IMR-90 (cell line): ENCODE data around the gene PRR22. TPM values are rescaled to one million over a fixed set of nuclear protein-coding genes. Genes with fewer than 3 reads are reported as not detected.

ENCODE experiments used
- ATAC-seq: fragments of 200-7000 bp; cut with Tn5 transposase; 2 replicates; pipeline ENCODE4 v1.9.1; 2020; ENCODE audit warnings: low read depth, mild to moderate bottlenecking, moderate library complexity
- BruUV-seq: library from RNA; stranded (reverse); fragments of 400-500 nt; replicated peaks from 2 replicates; lab custom pipeline; 2021; lab: Mats Ljungman, UMichigan
- CTCF ChIA-PET: fragments of 300-600 bp; formaldehyde crosslinking; extraction: SDS; loops from one replicate; lab custom pipeline; 2021; ENCODE audit warnings: antibody characterized with exemption; lab: Yijun Ruan, JAX
- POLR2A ChIA-PET: fragments of 300-600 bp; sonication (Branson Sonifier 250); formaldehyde crosslinking; loops from one replicate; lab custom pipeline; 2022; ENCODE audit warnings: antibody characterized with exemption; ENCODE audit not compliant: unreplicated experiment; lab: Charles Lee
- DNase-seq: peaks from one replicate; pipeline ENCODE4 v3.0.0; 2013
- H2AFZ ChIP-seq: replicated peaks from 2 replicates; pipeline ENCODE3; 2013; ENCODE audit warnings: low read length, mild to moderate bottlenecking; ENCODE audit not compliant: poor library complexity
- H2AK5ac ChIP-seq: 2 replicates; pipeline ENCODE4 v1.6.1; 2013; ENCODE audit warnings: low read depth, low read length, inconsistent platforms
- H2AK9ac ChIP-seq: replicated peaks from 2 replicates; pipeline ENCODE3; 2013; ENCODE audit warnings: mild to moderate bottlenecking, low read depth, low read length, moderate library complexity; ENCODE audit not compliant: poor library complexity
- H2BK120ac ChIP-seq: 2 replicates; pipeline ENCODE4 v1.6.1; 2013; ENCODE audit warnings: low read depth, low read length, inconsistent platforms
- H2BK15ac ChIP-seq: 3 replicates; pipeline ENCODE4 v1.6.1; 2013; ENCODE audit warnings: low read depth, low read length, inconsistent platforms
- H2BK20ac ChIP-seq: 2 replicates; pipeline ENCODE4 v1.6.1; 2013; ENCODE audit warnings: low read depth, mild to moderate bottlenecking, inconsistent platforms, low read length, moderate library complexity
- H2BK5ac ChIP-seq: 2 replicates; pipeline ENCODE4 v1.6.1; 2013; ENCODE audit warnings: mild to moderate bottlenecking, low read depth, low read length, inconsistent platforms; ENCODE audit not compliant: poor library complexity, severe bottlenecking
- H3K14ac ChIP-seq: replicated peaks from 2 replicates; pipeline ENCODE4 v1.6.1; 2013; ENCODE audit warnings: low read depth, low read length, inconsistent platforms
- H3K18ac ChIP-seq: 2 replicates; pipeline ENCODE4 v1.6.1; 2013; ENCODE audit warnings: low read depth, low read length, control low read depth
- H3K23ac ChIP-seq: 2 replicates; pipeline ENCODE4 v1.6.1; 2013; ENCODE audit warnings: low read depth, low read length, inconsistent platforms
- H3K27ac ChIP-seq: 2 replicates; pipeline ENCODE4 v1.5.1; 2013; ENCODE audit warnings: mild to moderate bottlenecking, control low read depth, low read length; ENCODE audit not compliant: insufficient read depth
- H3K27me3 ChIP-seq: 2 replicates; pipeline ENCODE4 v1.6.1; 2013; ENCODE audit warnings: low read length; ENCODE audit not compliant: control insufficient read depth, insufficient read depth
- H3K36me3 ChIP-seq: 2 replicates; pipeline ENCODE4 v1.6.1; 2013; ENCODE audit warnings: low read length, mixed read lengths; ENCODE audit not compliant: control insufficient read depth, insufficient read depth
- H3K4ac ChIP-seq: 2 replicates; pipeline ENCODE4 v1.6.1; 2013; ENCODE audit warnings: low read depth, low read length, inconsistent platforms
- H3K4me1 ChIP-seq: 2 replicates; pipeline ENCODE4 v1.6.1; 2013; ENCODE audit warnings: low read length, mixed read lengths; ENCODE audit not compliant: control insufficient read depth, insufficient read depth
- H3K4me2 ChIP-seq: 2 replicates; pipeline ENCODE4 v1.6.1; 2013; ENCODE audit warnings: low read depth, mild to moderate bottlenecking, control low read depth, low read length, moderate library complexity
- H3K4me3 ChIP-seq: 2 replicates; pipeline ENCODE4 v1.5.1; 2013; ENCODE audit warnings: low read depth, mild to moderate bottlenecking, control low read depth, low read length, moderate library complexity; ENCODE audit not compliant: insufficient read depth
- H3K56ac ChIP-seq: 2 replicates; pipeline ENCODE4 v1.6.1; 2013; ENCODE audit warnings: low read length, inconsistent platforms; ENCODE audit not compliant: insufficient read depth; ENCODE audit errors: extremely low read depth
- H3K79me1 ChIP-seq, 2 experiments: 2 replicates each; pipeline ENCODE4 v1.6.1; 2013; ENCODE audit warnings: low read length in 2 of 2, inconsistent platforms in 1 of 2, low read depth in 1 of 2
- H3K9ac ChIP-seq: 2 replicates; pipeline ENCODE4 v1.6.1; 2013; ENCODE audit warnings: low read depth, low read length, control low read depth
- H3K9me1 ChIP-seq: 2 replicates; pipeline ENCODE4 v1.6.1; 2013; ENCODE audit warnings: low read length, inconsistent platforms; ENCODE audit not compliant: insufficient read depth
- H3K9me3 ChIP-seq: 2 replicates; pipeline ENCODE4 v1.6.1; 2013; ENCODE audit warnings: low read length; ENCODE audit not compliant: control insufficient read depth, insufficient read depth
- H4K20me1 ChIP-seq: 2 replicates; pipeline ENCODE4 v1.6.1; 2013; ENCODE audit warnings: low read length, inconsistent platforms; ENCODE audit not compliant: insufficient read depth
- H4K5ac ChIP-seq: 2 replicates; pipeline ENCODE4 v1.6.1; 2013; ENCODE audit warnings: mild to moderate bottlenecking, low read depth, low read length, control low read depth
- H4K8ac ChIP-seq, 2 experiments: 2 replicates each; pipeline ENCODE4 v1.6.1; 2013; ENCODE audit warnings: low read depth in 2 of 2, low read length in 2 of 2, control low read depth in 1 of 2, inconsistent platforms in 1 of 2
- H4K91ac ChIP-seq: 2 replicates; pipeline ENCODE4 v1.6.1; 2013; ENCODE audit warnings: low read depth, low read length, inconsistent platforms; ENCODE audit not compliant: insufficient read depth
- BHLHE40 ChIP-seq: fragments of 150-350 bp; IDR thresholded peaks from 2 replicates; pipeline ENCODE4 v1.6.1; 2016; ENCODE audit warnings: mild to moderate bottlenecking, low read depth, low read length
- CEBPB ChIP-seq: IDR thresholded peaks from 2 replicates; pipeline ENCODE4 v1.6.1; 2012; ENCODE audit warnings: low read depth, low read length, improper control_type of control experiment
- CHD1 ChIP-seq: IDR thresholded peaks from 2 replicates; pipeline ENCODE4 v1.6.1; 2012; ENCODE audit warnings: low read depth, low read length, improper control_type of control experiment
- CTCF ChIP-seq: conservative IDR thresholded peaks from 2 replicates; pipeline ENCODE4 v1.5.1; 2012; ENCODE audit warnings: mild to moderate bottlenecking, low read depth, low read length, improper control_type of control experiment
- ELK1 ChIP-seq: fragments of 150-350 bp; IDR thresholded peaks from 2 replicates; pipeline ENCODE4 v1.6.1; 2016; ENCODE audit warnings: low read depth, mild to moderate bottlenecking, low read length, moderate library complexity, borderline replicate concordance
- FOS ChIP-seq: fragments of 150-350 bp; IDR thresholded peaks from 2 replicates; pipeline ENCODE4 v1.6.1; 2016; ENCODE audit warnings: low read depth, low read length
- MAFK ChIP-seq: IDR thresholded peaks from 2 replicates; pipeline ENCODE4 v1.6.1; 2012; ENCODE audit warnings: low read depth, low read length, improper control_type of control experiment
- MAZ ChIP-seq: IDR thresholded peaks from 2 replicates; pipeline ENCODE4 v1.6.1; 2012; ENCODE audit warnings: low read depth, mild to moderate bottlenecking, low read length, improper control_type of control experiment, moderate library complexity, borderline replicate concordance
- MXI1 ChIP-seq: IDR thresholded peaks from 2 replicates; pipeline ENCODE4 v1.6.1; 2012; ENCODE audit warnings: low read depth, mild to moderate bottlenecking, low read length, moderate library complexity, borderline replicate concordance
- NFE2L2 ChIP-seq: fragments of 150-350 bp; IDR thresholded peaks from 2 replicates; pipeline ENCODE4 v1.6.1; 2016; ENCODE audit warnings: low read depth, mild to moderate bottlenecking, low read length
- POLR2A ChIP-seq: IDR thresholded peaks from 2 replicates; pipeline ENCODE4 v1.6.1; 2012; ENCODE audit warnings: mild to moderate bottlenecking, low read depth, low read length
- RAD21 ChIP-seq: IDR thresholded peaks from 2 replicates; pipeline ENCODE4 v1.6.1; 2012; ENCODE audit warnings: low read length, improper control_type of control experiment
- RCOR1 ChIP-seq: IDR thresholded peaks from 2 replicates; pipeline ENCODE4 v1.6.1; 2012; ENCODE audit warnings: mild to moderate bottlenecking, low read length, improper control_type of control experiment; ENCODE audit not compliant: insufficient replicate concordance
- RFX5 ChIP-seq: IDR thresholded peaks from 2 replicates; pipeline ENCODE4 v1.8.0; 2012; ENCODE audit warnings: low read depth, mild to moderate bottlenecking, low read length, moderate library complexity
- SMC3 ChIP-seq: fragments of 150-350 bp; IDR thresholded peaks from 2 replicates; pipeline ENCODE4 v1.6.1; 2016; ENCODE audit warnings: low read depth, mild to moderate bottlenecking, antibody characterized with exemption, low read length, moderate library complexity
- USF2 ChIP-seq: fragments of 150-350 bp; IDR thresholded peaks from 2 replicates; pipeline ENCODE4 v1.6.1; 2017; ENCODE audit warnings: mild to moderate bottlenecking, antibody characterized with exemption, low read length, low read depth
- WGBS, 2 experiments: methylation state at CpG; one replicate each; pipeline versions ENCODE4 v1.1.5 to v1.1.7; 2013; ENCODE audit warnings: missing lambda C conversion rate in 2 of 2; ENCODE audit not compliant: insufficient read length in 1 of 2; ENCODE audit errors: extremely low coverage in 2 of 2; 5-methylcytosine and 5-hydroxymethylcytosine counted together
- dilution Hi-C: fragments of 300-500 bp; cut with HindIII; formaldehyde crosslinking; loops from one replicate; pipeline ENCODE4 v1.14.3; 2018; ENCODE audit warnings: low sequenced_read_pairs; ENCODE audit not compliant: unreplicated experiment
- in situ Hi-C: fragments of 300-500 bp; cut with MboI; formaldehyde crosslinking; loops from 3 replicates; pipeline ENCODE4 v1.14.3; 2019; ENCODE audit warnings: low sequenced_read_pairs, inconsistent platforms, mixed read lengths
- intact Hi-C: fragments of 100-400 bp; cut with micrococcal nuclease; formaldehyde crosslinking; loops from 2 replicates; pipeline ENCODE4 v1.10.0; 2022
- polyA plus RNA-seq, 3 experiments: library from polyadenylated mRNA; depleted of rRNA; stranded (reverse); fragments of >200 nt; gene quantifications; 2 replicates each; pipeline ENCODE4 v1.2.3, GENCODE V29; 2012; ENCODE audit warnings: low replicate concordance in 1 of 3
- total RNA-seq: library from RNA; depleted of rRNA; stranded (reverse); fragments of >200 nt; gene quantifications from 2 replicates; pipeline ENCODE4 v1.2.3, GENCODE V29; 2012

Gene PRR22
- total and polyA plus RNA-seq, 2 of the 4 experiments (the other 2 are of a cell fraction), result 0.92 TPM; not detected in 1

- no peak overlapping the region for H2BK15ac ChIP-seq
- TF ChIP-seq ELK1 (no peak), CHD1 (no peak), RFX5 (no peak), CEBPB (no peak), RAD21 (no peak), USF2 (peak; percentile 11; the same call in 1 of the 2 replicates), POLR2A (no peak), MXI1 (no peak), NFE2L2 (no peak), RCOR1 (no peak), MAFK (no peak), FOS (no peak), BHLHE40 (peak; percentile 64), MAZ (no peak), SMC3 (no peak), CTCF (no peak)
- no peak overlapping the region for H2BK5ac ChIP-seq
- no peaks in the 10 kb centered on the region for H3K27me3 ChIP-seq
- no peaks in the 10 kb centered on the region for H3K9me3 ChIP-seq
- H2AFZ ChIP-seq, result no peak overlapping the region
- H3K79me1 ChIP-seq, result no peaks in the 10 kb centered on the region
- H3K14ac ChIP-seq, result no peak overlapping the region
- no peak overlapping the region for H2AK5ac ChIP-seq
- H2BK20ac ChIP-seq, result no peak overlapping the region
- ChIA-PET CTCF (no interaction called here), POLR2A (no interaction called here)
- no peaks in the 10 kb centered on the region for H4K20me1 ChIP-seq
- no peak overlapping the region for H4K5ac ChIP-seq
- H3K36me3 ChIP-seq, result no peaks in the 10 kb centered on the region
- no peak overlapping the region for H3K4me3 ChIP-seq
- no peaks in the 10 kb centered on the region for H3K9me1 ChIP-seq
- intact Hi-C loops, result no loop called here
- no peak overlapping the region for H3K9ac ChIP-seq
- DNase-seq, result peak; percentile 51
- H3K4ac ChIP-seq, result no peak overlapping the region
- no peak for ATAC-seq
- H3K56ac ChIP-seq, result no peak overlapping the region
- dilution Hi-C loops, result no loop called here
- H4K91ac ChIP-seq, result no peak overlapping the region
- H3K23ac ChIP-seq, result no peak overlapping the region
- H3K18ac ChIP-seq, result no peak overlapping the region
- peaks cover 4% of the 10 kb centered on the region for H3K4me1 ChIP-seq
- H4K8ac ChIP-seq, result no peak overlapping the region
- no peak overlapping the region for H3K27ac ChIP-seq
- no peak overlapping the region for H2AK9ac ChIP-seq
- BruUV-seq, result no TSS peak
- 70% methylated on average over 6 of the region's 17 CpGs; no CpG with 5 or more reads in 1 of the 2 experiments for WGBS, 2 experiments
- in situ Hi-C loops, result no loop called here
- no peak overlapping the region for H2BK120ac ChIP-seq
- H3K4me2 ChIP-seq, result no peak overlapping the region
These were observed 8.8 kb downstream of the PRR22 start for GRCh38 chr19:5775668-5776309.
